NB4 (cell line): ENCODE measurements around the gene PPT2.

Experiments used
- MYC ChIP-seq: IDR thresholded peaks from 2 replicates; pipeline ENCODE4 v1.6.1; 2011; ENCODE audit warnings: low read depth, low read length
- POLR2A ChIP-seq: IDR thresholded peaks from 2 replicates; pipeline ENCODE4 v1.6.1; 2011; ENCODE audit warnings: mild to moderate bottlenecking; ENCODE audit not compliant: insufficient read length; ENCODE audit errors: extremely low read depth
- TF ChIP-seq, protein P1 (sequence below): IDR thresholded peaks from one replicate; pipeline ENCODE4 v1.5.1; 2012; ENCODE audit warnings: low read depth, low read length
- TF ChIP-seq, protein P2 (sequence below): IDR thresholded peaks from 2 replicates; pipeline ENCODE4 v1.6.1; 2011; ENCODE audit warnings: low read depth, low read length

DNA sequence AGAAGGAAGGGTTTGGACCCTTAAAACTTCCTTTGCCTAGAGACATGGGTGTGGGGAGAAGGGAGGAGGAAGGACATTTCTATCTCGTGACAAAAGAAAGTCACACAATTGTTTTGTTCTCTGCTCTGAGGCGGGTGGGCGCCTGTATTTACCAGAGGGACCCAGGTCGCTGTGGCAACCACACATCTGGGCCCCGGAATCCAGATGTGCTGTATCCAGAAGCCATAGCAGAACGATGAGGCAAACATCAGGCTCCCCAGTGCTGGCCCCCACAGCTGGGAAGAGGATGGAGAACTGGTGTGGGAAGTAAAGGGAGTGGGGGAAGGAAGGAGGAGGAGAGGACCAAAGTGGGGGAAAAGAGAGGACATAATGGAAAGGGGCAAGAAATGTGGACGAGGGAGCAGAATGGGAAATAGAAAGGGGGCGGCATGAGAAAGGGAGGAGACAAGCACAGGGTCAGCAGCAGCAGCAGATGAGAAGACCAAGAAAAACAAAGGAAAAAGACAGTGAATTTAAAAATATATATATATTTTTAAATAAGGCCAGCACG is 41.4 kb upstream of the PPT2 start:
- TF ChIP-seq POLR2A = no peak
- TF ChIP-seq, protein P1, sequence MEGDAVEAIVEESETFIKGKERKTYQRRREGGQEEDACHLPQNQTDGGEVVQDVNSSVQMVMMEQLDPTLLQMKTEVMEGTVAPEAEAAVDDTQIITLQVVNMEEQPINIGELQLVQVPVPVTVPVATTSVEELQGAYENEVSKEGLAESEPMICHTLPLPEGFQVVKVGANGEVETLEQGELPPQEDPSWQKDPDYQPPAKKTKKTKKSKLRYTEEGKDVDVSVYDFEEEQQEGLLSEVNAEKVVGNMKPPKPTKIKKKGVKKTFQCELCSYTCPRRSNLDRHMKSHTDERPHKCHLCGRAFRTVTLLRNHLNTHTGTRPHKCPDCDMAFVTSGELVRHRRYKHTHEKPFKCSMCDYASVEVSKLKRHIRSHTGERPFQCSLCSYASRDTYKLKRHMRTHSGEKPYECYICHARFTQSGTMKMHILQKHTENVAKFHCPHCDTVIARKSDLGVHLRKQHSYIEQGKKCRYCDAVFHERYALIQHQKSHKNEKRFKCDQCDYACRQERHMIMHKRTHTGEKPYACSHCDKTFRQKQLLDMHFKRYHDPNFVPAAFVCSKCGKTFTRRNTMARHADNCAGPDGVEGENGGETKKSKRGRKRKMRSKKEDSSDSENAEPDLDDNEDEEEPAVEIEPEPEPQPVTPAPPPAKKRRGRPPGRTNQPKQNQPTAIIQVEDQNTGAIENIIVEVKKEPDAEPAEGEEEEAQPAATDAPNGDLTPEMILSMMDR = no peak
- no peak for TF ChIP-seq MYC
- TF ChIP-seq, protein P2, sequence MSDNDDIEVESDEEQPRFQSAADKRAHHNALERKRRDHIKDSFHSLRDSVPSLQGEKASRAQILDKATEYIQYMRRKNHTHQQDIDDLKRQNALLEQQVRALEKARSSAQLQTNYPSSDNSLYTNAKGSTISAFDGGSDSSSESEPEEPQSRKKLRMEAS = no peak
